GM18517 (cell line): ENCODE data around the gene GATAD2A.

Experiments used
- ATAC-seq: cut with Tn5 transposase; IDR thresholded peaks from one replicate; pipeline ENCODE4 v1.9.1; 2021; ENCODE audit warnings: mild to moderate bottlenecking, moderate library complexity; ENCODE audit not compliant: unreplicated experiment

The GATAD2A gene

DNA sequence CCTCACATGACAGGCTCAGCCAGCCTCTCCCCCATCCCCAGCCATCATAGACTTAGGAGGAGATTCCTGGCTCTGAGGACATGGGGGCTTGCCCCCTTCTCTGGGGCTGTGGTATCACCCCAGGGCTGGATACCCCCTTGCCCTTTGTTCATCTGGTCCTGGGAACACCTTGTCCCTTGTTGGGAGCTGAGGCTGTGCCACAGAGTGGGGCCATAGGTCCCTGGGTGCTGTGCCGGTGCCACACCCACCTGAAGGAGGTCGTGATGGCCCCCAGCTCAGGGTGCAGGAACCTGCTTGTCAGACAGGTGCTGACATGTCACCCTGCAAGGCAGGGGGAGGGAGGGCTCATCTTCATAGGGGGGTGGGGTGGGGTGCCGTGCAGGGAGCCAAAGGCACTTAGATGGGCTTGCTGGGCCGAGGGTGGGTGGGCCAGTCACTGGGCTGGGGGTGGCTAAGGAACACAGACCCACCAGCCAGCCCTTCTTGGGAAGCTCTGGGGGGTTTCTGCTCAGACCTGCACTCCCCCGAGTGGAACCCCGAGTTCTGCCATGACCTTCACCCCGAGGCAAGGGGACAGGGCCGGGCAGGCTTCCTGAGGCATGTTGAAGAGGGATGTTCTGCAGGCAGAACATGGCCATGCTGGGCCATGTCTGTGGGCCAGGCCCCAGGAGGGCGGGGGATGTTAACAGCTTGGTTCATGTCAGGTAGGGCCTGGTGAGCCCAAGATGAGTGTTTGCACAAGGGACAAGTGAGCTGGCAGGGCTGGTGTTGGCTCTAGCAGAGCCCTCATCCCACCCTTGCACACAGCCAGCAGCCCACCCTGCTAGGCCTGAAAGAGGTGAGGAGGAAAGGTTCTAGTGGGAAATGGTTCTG lies 81.8 kb downstream of the GATAD2A start:
- ATAC-seq, result no peak

- no peak for ATAC-seq
Measured at GRCh38 chr19:19487950-19488874, 82.7 kb downstream of the GATAD2A start.

- peak; percentile 62 for ATAC-seq
Measured at GRCh38 chr19:19488875-19489690, 83.6 kb downstream of the GATAD2A start.

DNA sequence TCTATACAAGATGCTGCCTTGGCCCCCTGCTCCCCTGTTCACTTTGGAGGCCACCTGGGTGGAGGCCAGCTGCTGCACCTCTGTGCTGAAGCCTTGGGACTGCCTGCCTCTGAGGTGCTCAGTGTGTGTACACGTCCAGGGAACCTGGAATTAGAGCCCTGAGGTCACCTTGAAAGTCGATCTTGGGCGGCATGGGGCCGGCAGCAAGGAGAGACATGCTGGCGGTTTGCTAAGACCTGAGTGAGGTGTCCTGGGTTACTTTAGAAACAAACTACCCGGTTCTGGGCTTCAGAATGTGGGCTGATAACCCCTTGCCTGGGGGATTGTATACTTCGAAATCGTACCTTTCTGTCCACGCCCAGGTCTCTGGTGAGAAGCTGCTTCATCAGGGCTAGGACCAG lies 84.3 kb downstream of the GATAD2A start:
- ATAC-seq, result no peak

DNA sequence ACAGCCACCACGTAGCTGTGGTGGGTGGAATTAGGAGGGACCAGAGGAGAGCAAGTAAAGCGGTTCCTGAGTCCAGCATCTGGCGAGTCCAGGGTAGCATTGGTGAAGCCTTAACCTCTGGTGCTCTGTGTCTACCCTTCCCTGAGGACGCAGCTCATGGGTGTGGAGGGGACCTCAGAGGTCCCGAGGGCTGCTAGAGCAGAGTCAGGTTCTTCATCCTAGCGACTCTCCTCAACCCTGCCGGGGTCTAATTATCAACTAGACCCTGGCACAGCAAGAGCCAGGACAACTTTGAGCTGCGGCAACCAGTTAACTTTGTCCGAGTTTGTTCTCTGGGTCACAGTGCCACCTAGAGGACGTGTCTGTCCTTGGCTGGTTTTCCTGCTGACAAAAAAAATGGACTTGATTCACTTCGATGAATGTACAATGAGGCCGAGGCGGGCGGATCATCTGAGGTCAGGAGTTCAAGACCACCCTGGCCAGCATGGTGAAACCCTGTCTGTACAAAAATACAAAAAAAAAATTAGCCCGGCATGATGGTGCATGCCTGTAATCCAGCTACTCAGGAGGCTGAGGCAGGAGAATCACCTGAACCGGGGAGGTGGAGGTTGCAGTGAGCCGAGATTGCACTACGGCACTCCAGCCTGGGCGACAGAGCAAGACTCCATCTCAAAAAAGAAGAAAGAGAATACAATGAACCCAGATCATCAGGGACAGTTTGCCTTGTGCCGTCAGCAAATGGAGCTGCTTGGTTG lies 84.9 kb downstream of the GATAD2A start:
- ATAC-seq, result no peak

DNA sequence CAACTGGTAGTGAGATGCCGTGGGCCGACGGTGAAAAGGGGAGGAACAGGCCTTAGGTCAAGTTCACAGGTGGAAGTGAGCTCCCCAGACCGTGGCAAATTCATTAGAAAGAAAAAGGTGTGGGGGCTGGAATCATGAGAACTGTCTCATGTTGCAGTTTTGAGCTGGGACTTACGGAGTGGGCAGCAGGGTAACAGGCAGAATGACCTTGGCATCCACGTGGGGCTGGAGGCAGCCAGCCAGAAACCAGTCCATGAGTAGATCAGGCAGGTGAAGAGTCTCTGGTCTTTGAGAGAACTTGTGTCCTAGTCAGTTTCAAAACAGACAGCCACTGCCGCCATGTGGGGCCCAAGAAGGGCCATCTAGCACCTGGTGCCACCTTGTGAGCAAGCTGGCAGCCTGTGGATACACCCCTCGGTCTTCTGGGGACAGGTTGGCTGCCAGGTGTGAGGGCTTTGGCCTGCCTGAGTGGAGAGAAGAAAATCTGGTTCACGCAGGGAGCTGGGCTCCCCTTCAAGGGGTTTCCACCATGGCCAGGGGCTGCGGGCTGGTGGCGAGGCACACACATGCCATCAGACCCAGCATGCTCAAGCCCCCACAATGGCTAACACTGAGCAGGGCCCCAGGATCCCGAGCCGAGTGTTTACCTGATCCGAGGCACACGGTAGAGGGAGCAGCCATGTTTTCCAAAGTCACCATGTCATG lies 86.0 kb downstream of the GATAD2A start:
- no peak for ATAC-seq

GRCh38 chr19:19492026-19492610 lies 86.6 kb downstream of the GATAD2A start:
- no peak for ATAC-seq

DNA sequence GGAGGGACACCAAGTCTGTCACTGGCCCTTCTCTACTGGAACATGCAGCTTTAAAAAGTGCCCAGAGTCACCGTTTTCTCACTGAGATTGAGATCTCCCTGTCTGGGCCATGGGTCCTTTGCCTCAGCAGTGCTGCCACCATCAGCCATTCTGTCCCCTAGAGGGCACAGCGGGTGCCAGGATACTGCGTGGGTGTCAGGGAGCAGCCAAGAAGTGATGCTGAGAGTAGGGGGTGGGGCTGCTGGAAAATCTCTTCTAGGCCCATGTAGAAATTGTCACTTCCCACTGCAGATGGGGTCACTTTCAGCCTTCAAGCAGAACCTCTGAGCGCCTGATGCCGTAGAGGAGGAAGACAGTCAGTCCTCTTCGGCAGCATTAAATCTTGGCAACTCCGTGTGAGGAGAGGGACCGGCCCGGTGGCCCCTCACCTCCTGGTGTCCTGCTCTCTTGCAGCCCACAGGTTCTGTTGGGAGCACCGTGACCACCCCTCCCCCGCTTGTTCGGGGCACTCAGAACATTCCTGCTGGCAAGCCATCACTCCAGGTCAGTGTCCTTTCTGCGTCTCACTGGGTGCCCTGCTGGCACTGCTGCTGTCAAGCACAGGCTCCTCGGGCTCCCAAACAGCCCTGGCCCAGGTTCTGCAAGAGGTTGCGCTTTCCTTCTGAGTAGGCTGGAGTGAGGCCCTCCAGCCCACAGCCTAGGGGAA lies 88.5 kb downstream of the GATAD2A start:
- ATAC-seq, result no peak

GRCh38 chr19:19495614-19496603 lies 90.4 kb downstream of the GATAD2A start:
- ATAC-seq, result no peak

DNA sequence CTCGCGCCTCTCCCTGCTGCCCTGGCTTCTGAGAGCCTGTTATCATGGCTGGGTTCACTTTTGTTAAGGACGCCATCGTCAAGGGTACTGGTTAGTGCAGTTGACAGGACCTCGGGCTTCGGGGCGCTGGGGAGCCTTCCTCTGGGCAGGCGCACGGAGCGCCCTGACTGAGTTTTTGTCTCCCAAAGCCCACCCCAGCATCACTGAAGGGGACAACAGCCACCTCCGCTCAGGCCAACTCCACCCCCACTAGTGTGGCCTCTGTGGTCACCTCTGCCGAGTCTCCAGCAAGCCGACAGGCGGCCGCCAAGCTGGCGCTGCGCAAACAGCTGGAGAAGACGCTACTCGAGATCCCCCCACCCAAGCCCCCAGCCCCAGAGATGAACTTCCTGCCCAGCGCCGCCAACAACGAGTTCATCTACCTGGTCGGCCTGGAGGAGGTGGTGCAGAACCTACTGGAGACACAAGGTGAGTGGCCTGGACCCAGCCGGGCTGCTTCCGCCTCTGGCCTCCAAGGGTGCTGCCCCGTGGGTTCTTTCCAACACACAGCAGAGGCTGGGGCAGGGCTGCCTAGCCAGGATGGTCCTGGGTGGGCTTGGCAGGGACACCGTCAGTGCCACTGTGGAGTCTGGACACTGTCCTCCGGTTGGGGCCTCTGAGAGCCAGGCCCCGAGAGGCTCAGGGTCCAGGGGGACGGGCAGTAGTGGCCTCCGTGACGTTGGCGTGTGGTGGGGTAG lies 92.9 kb downstream of the GATAD2A start:
- no peak for ATAC-seq

DNA sequence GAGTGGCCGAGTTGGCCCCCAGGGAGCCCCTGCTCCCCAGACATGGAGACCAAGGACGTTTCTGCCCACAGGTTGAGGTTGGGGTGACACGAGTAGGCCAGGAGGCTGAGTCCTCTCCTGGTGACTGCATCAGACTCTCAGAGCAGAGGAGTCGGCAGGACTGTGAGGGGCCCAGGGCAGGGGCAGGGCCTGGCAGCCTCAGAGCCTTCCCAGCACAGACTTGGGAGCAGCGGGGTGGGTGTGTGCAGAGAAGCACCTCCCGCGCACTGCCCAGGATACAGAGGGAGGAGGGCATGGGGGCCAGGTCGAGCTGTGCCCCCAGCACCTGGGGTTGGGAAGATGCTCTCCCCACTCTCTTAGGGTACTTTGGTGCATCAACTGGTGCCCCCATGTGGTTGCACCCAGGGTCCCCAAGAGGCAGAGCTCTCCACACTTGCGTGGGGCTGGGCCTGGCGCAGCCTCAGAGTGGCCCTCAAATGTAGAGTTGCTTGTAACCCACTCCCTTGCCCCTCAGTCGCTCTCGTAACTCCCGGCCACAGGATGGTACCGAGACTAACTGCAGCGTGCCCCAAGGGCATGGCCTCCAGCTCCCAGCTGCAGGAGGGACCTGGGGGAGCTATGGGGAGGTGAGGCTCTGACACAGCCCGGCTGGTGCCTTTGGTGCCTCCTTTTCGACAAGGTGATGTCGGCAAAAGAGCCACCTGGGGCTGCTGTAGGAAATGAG lies 94.0 kb downstream of the GATAD2A start:
- ATAC-seq, result no peak

DNA sequence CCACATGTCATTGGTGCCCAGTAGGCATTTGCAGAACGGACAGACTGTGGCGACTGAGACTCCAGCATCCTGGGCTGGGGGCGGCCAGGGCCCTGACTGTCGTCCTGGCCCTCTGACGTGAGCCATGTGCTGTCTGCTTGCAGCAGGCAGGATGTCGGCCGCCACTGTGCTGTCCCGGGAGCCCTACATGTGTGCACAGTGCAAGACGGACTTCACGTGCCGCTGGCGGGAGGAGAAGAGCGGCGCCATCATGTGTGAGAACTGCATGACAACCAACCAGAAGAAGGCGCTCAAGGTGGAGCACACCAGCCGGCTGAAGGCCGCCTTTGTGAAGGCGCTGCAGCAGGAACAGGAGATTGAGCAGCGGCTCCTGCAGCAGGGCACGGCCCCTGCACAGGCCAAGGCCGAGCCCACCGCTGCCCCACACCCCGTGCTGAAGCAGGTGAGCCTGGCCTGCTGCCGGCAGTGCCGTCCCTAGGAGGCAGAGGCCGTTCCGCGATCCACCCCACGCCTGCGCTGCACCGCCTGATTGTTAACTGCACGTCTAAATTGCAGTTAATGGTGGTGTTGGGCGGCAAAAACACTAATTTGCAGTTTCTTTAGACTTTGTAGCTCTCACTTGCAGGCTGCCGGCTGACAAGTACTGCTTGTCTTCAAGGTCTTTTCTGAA lies 95.6 kb downstream of the GATAD2A start:
- no peak for ATAC-seq

DNA sequence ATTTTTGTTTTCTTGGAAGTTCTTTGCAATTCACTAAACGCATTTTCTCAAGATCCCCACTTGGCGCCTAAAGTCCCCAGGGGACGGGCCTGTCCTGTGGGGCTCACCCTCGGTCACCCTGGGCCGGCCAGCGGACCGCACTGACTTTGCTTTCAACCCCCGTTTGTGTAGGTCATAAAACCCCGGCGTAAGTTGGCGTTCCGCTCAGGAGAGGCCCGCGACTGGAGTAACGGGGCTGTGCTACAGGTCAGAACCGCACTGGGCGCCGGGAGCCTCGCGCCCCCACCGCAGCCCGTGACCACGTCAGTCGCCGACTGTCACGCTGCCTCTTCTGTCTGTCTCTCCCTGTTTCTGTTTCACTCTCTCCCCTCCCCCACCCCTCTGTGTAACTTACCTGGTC lies 96.3 kb downstream of the GATAD2A start:
- no peak for ATAC-seq

GRCh38 chr19:19502281-19502680 lies 96.8 kb downstream of the GATAD2A start:
- ATAC-seq, result no peak

GRCh38 chr19:19502808-19503602 lies 97.5 kb downstream of the GATAD2A start:
- no peak for ATAC-seq
